Fibroblast of skin of left biceps (primary cell): ENCODE results near the gene EEF1A2.
"Not testable (repeated sequence)": the region's sequence is repeated elsewhere in the genome, so short reads cannot be mapped to it uniquely, and the experiment has no call there.

Experiments
- DNase-seq, 2 experiments: peaks; one replicate each; pipeline ENCODE4 v3.0.0-alpha.2; 2013; ENCODE audit warnings: low read depth in 2 of 2

EEF1A2 gene

GRCh38 chr20:63487116-63487764 lies 11.6 kb downstream of the EEF1A2 start:
- no peak for DNase-seq

- no peak for DNase-seq
Measured at GRCh38 chr20:63486300-63486855, 12.5 kb downstream of the EEF1A2 start.

GRCh38 chr20:63484651-63485403 lies 14.1 kb downstream of the EEF1A2 start:
- DNase-seq, result no peak

- no peak for DNase-seq
Measured at GRCh38 chr20:63484236-63484635, 14.6 kb downstream of the EEF1A2 start.

- DNase-seq, result no peak
Measured at GRCh38 chr20:63483834-63484233, 15.0 kb downstream of the EEF1A2 start.

GRCh38 chr20:63482021-63482587 lies 16.8 kb downstream of the EEF1A2 start:
- DNase-seq, result no peak

GRCh38 chr20:63481503-63481902 lies 17.4 kb downstream of the EEF1A2 start:
- DNase-seq, result no peak

GRCh38 chr20:63479695-63480419 lies 19.0 kb downstream of the EEF1A2 start:
- DNase-seq, result not testable (repeated sequence)

GRCh38 chr20:63478346-63479302 lies 20.3 kb downstream of the EEF1A2 start:
- DNase-seq, result no peak

GRCh38 chr20:63477944-63478343 lies 20.9 kb downstream of the EEF1A2 start:
- DNase-seq, result no peak

GRCh38 chr20:63477061-63477616 lies 21.7 kb downstream of the EEF1A2 start:
- DNase-seq, result no peak

- DNase-seq, result no peak
Measured at GRCh38 chr20:63475209-63475608, 23.7 kb downstream of the EEF1A2 start.

GRCh38 chr20:63473555-63474449 lies 25.1 kb downstream of the EEF1A2 start:
- no peak for DNase-seq

GRCh38 chr20:63472862-63473390 lies 26.0 kb downstream of the EEF1A2 start:
- DNase-seq, result no peak

- DNase-seq, result no peak
Measured at GRCh38 chr20:63471981-63472831, 26.7 kb downstream of the EEF1A2 start, which contains the start of gene KCNQ2. Gene KCNQ2, minus strand, starts transcription at chr20:63472655. Its CDS starts 192 bp downstream, at chr20:63472463.

- DNase-seq, result no peak
Measured at GRCh38 chr20:63471717-63471980, 27.2 kb downstream of the EEF1A2 start.

GRCh38 chr20:63471002-63471716 lies 27.7 kb downstream of the EEF1A2 start:
- no peak for DNase-seq

- DNase-seq, result no peak
Measured at GRCh38 chr20:63470410-63470809, 28.5 kb downstream of the EEF1A2 start.
